ENCODE data around the gene CTNNA2.

- TF ChIP-seq, protein P1, sequence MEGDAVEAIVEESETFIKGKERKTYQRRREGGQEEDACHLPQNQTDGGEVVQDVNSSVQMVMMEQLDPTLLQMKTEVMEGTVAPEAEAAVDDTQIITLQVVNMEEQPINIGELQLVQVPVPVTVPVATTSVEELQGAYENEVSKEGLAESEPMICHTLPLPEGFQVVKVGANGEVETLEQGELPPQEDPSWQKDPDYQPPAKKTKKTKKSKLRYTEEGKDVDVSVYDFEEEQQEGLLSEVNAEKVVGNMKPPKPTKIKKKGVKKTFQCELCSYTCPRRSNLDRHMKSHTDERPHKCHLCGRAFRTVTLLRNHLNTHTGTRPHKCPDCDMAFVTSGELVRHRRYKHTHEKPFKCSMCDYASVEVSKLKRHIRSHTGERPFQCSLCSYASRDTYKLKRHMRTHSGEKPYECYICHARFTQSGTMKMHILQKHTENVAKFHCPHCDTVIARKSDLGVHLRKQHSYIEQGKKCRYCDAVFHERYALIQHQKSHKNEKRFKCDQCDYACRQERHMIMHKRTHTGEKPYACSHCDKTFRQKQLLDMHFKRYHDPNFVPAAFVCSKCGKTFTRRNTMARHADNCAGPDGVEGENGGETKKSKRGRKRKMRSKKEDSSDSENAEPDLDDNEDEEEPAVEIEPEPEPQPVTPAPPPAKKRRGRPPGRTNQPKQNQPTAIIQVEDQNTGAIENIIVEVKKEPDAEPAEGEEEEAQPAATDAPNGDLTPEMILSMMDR (IDR thresholded peaks at IDR 0.05) = no peak
- TF ChIP-seq ZFX (IDR thresholded peaks at IDR 0.05; ENCODE audit: borderline replicate concordance) = no peak
Observed at GRCh38 chr2:79713131-79713785, 200.4 kb downstream of the CTNNA2 start.

Data from 22Rv1 (cell line).